Caco-2 (cell line): ENCODE data around the gene VAMP2. TPM values are rescaled to one million over a fixed set of nuclear protein-coding genes. Genes with fewer than 3 reads are reported as not detected.
A peak's percentile ranks its signal among the peaks of the same experiment; 100 is the strongest.
"Not testable (repeated sequence)": the region's sequence is repeated elsewhere in the genome, so short reads cannot be mapped to it uniquely, and the experiment has no call there.

Experiments
- BruUV-seq: library from RNA; stranded (reverse); fragments of 400-500 nt; replicated peaks from 2 replicates; lab custom pipeline; 2021; lab: Mats Ljungman, UMichigan
- CTCF ChIA-PET: fragments of 300-600 bp; sonication (Branson Sonifier 250); formaldehyde crosslinking; loops from one replicate; lab custom pipeline; 2022; ENCODE audit warnings: antibody characterized with exemption; lab: Charles Lee
- POLR2A ChIA-PET: fragments of 300-600 bp; sonication (Branson Sonifier 250); formaldehyde crosslinking; loops from one replicate; lab custom pipeline; 2022; ENCODE audit warnings: antibody characterized with exemption; lab: Charles Lee
- DNase-seq, 2 experiments: peaks; one replicate each; pipeline versions ENCODE4 v3.0.0 to v3.0.0-alpha.2; 2020 to 2022
- H3K27me3 ChIP-seq: replicated peaks from 2 replicates; pipeline ENCODE4 v1.6.0; 2011; ENCODE audit warnings: low read length; ENCODE audit not compliant: control insufficient read depth, insufficient read depth
- H3K36me3 ChIP-seq: 2 replicates; pipeline ENCODE4 v1.5.1; 2011; ENCODE audit warnings: low read length; ENCODE audit not compliant: control insufficient read depth, insufficient read depth
- H3K4me1 ChIP-seq: fragments of 250-450 bp; sonication (Bioruptor Pico); 2 replicates; pipeline ENCODE4 v1.5.1; 2020; ENCODE audit warnings: mild to moderate bottlenecking
- H3K4me3 ChIP-seq: 2 replicates; pipeline ENCODE4 v1.5.1; 2011; ENCODE audit warnings: low read depth, mild to moderate bottlenecking, control low read depth, low read length
- H3K9me3 ChIP-seq: fragments of 250-450 bp; sonication (Bioruptor Pico); 2 replicates; pipeline ENCODE4 v1.5.1; 2020; ENCODE audit warnings: mild to moderate bottlenecking, moderate library complexity
- H3K27ac Mint-ChIP-seq: one replicate; pipeline ENCODE4 v1.8.0; 2022; ENCODE audit warnings: mixed read lengths; ENCODE audit not compliant: unreplicated experiment
- H3K27me3 Mint-ChIP-seq: one replicate; pipeline ENCODE4 v1.8.0; 2022; ENCODE audit warnings: mixed read lengths; ENCODE audit not compliant: insufficient read depth, unreplicated experiment
- H3K36me3 Mint-ChIP-seq: one replicate; pipeline ENCODE4 v1.8.0; 2022; ENCODE audit warnings: mild to moderate bottlenecking, mixed read lengths; ENCODE audit not compliant: insufficient read depth, unreplicated experiment
- H3K4me1 Mint-ChIP-seq: one replicate; pipeline ENCODE4 v1.8.0; 2022; ENCODE audit warnings: low read depth, mixed read lengths; ENCODE audit not compliant: unreplicated experiment
- H3K4me3 Mint-ChIP-seq: one replicate; pipeline ENCODE4 v1.8.0; 2022; ENCODE audit warnings: mild to moderate bottlenecking, moderate library complexity, mixed read lengths; ENCODE audit not compliant: unreplicated experiment
- H3K9me3 Mint-ChIP-seq: one replicate; pipeline ENCODE4 v1.8.0; 2022; ENCODE audit warnings: mixed read lengths; ENCODE audit not compliant: unreplicated experiment
- intact Hi-C: fragments of 100-400 bp; cut with micrococcal nuclease; formaldehyde crosslinking; loops from one replicate; pipeline ENCODE4 v1.10.0; 2022; ENCODE audit not compliant: unreplicated experiment
- total RNA-seq: library from RNA; stranded (reverse); gene quantifications from 2 replicates; pipeline ENCODE4 v1.2.3, GENCODE V29; 2022
- TF ChIP-seq, protein P1 (sequence below), 2 experiments: fragments of 200-600 bp in 1 of 2; IDR thresholded peaks; 1 replicate in 1 of 2; 2 replicates in 1 of 2; pipeline versions ENCODE4 v1.5.1 to v1.8.0; 2011 to 2022; ENCODE audit warnings: antibody characterized with exemption in 1 of 2, control low read depth in 1 of 2, inconsistent platforms in 1 of 2, low read depth in 1 of 2, low read length in 1 of 2, mild to moderate bottlenecking in 1 of 2, moderate library complexity in 1 of 2; ENCODE audit not compliant: insufficient read depth in 1 of 2, severe bottlenecking in 1 of 2, unreplicated experiment in 1 of 2

Gene VAMP2
- total RNA-seq, 1 experiment from 2014 or later, result 10.5 TPM

DNA sequence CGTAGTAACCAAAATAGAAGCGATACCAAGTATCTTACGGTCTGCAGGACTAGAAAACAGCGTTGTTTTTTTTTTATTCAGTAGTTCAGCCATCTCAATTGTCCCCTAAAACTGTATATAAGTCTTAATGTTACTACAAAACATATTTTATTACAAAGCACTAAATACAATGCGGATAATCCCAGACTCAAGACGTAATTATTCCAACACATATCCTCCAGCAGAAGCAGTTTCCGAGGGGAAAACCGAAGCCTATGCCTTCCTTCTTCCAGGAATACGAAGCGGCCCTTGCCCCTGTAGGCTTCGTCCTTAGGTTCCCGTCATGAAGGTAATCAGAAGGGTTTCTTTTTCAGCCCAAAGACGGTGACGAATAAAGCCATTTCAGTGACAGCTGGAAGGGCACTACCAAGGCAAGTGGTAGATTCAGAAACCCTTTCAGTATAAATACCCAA lies 11.1 kb upstream of the VAMP2 start:
- Histone ChIP-seq H3K4me3 (peak overlapping the region; percentile 34), H3K4me1 (no peaks in the 10 kb centered on the region), H3K27me3 (no peaks in the 10 kb centered on the region), H3K9me3 (no peaks in the 10 kb centered on the region), H3K36me3 (no peaks in the 10 kb centered on the region)
- Mint-ChIP-seq H3K27me3 (no peaks in the 10 kb centered on the region), H3K27ac (peak overlapping the region; percentile 100), H3K4me3 (peak overlapping the region; percentile 89), H3K4me1 (peaks cover 7% of the 10 kb centered on the region), H3K9me3 (no peaks in the 10 kb centered on the region), H3K36me3 (peaks cover 11% of the 10 kb centered on the region)
- POLR2A ChIA-PET, result interaction anchor here (0.8 to 1.3 kb wide), 12 partner anchors 10 to 262 kb away, joined by 3 to 23 read pairs (median 7); partner anchors contain the start of genes AURKB, BORCS6, CTC1 and NDEL1
- DNase-seq, result no peak
- no TSS peak for BruUV-seq
- CTCF ChIA-PET, result interaction anchor here (0.6 kb wide), 1 partner anchor 48 kb away, joined by 3 read pairs; no protein-coding TSS in a partner anchor
- TF ChIP-seq, protein P1, sequence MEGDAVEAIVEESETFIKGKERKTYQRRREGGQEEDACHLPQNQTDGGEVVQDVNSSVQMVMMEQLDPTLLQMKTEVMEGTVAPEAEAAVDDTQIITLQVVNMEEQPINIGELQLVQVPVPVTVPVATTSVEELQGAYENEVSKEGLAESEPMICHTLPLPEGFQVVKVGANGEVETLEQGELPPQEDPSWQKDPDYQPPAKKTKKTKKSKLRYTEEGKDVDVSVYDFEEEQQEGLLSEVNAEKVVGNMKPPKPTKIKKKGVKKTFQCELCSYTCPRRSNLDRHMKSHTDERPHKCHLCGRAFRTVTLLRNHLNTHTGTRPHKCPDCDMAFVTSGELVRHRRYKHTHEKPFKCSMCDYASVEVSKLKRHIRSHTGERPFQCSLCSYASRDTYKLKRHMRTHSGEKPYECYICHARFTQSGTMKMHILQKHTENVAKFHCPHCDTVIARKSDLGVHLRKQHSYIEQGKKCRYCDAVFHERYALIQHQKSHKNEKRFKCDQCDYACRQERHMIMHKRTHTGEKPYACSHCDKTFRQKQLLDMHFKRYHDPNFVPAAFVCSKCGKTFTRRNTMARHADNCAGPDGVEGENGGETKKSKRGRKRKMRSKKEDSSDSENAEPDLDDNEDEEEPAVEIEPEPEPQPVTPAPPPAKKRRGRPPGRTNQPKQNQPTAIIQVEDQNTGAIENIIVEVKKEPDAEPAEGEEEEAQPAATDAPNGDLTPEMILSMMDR (IDR thresholded peaks at IDR 0.05; ENCODE audit: insufficient read depth in 1 of 2, low read depth in 1 of 2, low read length in 1 of 2, severe bottlenecking in 1 of 2, unreplicated experiment in 1 of 2), result no peak
- intact Hi-C loops, result no loop called here

DNA sequence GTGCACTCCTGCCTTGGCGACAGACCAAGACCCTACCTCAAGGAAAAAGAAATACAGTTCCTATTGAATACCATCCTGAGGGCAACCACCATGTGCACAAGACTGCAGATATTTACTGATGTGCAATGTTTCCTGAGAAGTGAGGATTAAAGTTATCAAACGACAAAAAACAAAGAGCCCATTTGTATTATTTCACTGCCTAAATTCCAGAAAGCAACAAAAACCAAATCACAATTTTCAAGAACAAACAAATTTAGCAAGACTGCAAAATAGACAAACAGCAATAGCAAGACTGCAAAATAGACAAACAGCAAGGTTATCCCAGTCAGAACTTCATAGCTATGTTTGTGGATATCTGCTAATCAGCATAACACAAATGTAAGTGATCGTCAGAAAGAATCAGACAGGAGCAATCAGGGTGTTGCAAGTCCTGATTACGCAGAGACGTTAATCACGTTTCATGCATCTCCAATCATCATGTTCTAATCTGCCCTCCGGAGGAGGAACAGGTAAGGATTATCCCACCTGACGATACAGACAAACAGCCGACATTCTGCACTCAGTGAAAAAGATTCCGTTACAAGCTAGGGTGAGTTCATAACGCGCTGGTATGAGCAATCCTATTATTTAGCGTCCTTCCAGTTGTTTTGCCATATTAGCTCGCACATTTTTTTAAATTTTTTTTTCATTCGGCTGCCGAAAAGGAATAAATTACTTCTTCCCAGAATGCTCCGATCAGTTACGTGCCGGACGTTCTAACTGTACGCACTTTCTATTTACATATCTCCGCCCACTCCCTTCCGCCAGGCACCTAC lies 10.5 kb upstream of the VAMP2 start:
- TF ChIP-seq, protein P1 (IDR thresholded peaks at IDR 0.05; ENCODE audit: insufficient read depth in 1 of 2, low read depth in 1 of 2, low read length in 1 of 2, severe bottlenecking in 1 of 2, unreplicated experiment in 1 of 2), result no peak

DNA sequence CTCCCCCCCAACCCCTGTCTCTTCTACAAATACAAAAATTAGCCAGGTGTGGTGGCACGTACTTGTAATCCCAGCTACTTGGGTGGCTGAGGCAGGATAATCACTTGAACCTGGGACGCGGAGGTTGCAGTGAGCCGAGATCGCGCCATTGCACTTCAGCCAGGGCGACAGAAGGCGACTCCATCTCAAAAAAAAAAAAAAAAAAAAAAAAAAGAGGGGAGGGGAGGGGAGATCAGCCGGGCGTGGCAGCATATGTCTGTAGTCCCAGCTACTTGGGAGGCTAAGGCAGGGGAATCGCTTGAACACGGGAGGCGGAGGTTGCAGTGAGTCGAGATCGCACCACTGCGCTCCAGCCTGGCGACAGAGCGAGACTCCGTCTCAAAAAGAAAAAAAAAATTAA lies 7.4 kb upstream of the VAMP2 start:
- POLR2A ChIA-PET, intact Hi-C loops, H3K27me3 ChIP-seq, H3K4me1 ChIP-seq, CTCF ChIA-PET, H3K4me3 ChIP-seq, H3K4me3 Mint-ChIP-seq, H3K4me1 Mint-ChIP-seq, H3K27ac Mint-ChIP-seq, BruUV-seq, DNase-seq, H3K9me3 ChIP-seq, H3K27me3 Mint-ChIP-seq, H3K9me3 Mint-ChIP-seq, H3K36me3 ChIP-seq: not testable (repeated sequence)
- peaks cover 11% of the 10 kb centered on the region for H3K36me3 Mint-ChIP-seq

More for the DNA sequence above, 10.5 kb upstream of the VAMP2 start:
- H3K9me3 ChIP-seq, result no peaks in the 10 kb centered on the region
- intact Hi-C loops, result no loop called here
- Mint-ChIP-seq H3K4me1 (peaks cover 7% of the 10 kb centered on the region), H3K4me3 (peak overlapping the region; percentile 89), H3K36me3 (peaks cover 11% of the 10 kb centered on the region), H3K27me3 (no peaks in the 10 kb centered on the region), H3K9me3 (no peaks in the 10 kb centered on the region), H3K27ac (peak overlapping the region; percentile 100)
- H3K4me1 ChIP-seq, result no peaks in the 10 kb centered on the region
- CTCF ChIA-PET, result interaction anchor here (0.6 to 1.0 kb wide), 2 partner anchors 17 to 49 kb away, joined by 3 read pairs; no protein-coding TSS in a partner anchor
- peak overlapping the region; percentile 34 for H3K4me3 ChIP-seq
- no peaks in the 10 kb centered on the region for H3K27me3 ChIP-seq
- POLR2A ChIA-PET, result interaction anchor here (0.6 to 1.3 kb wide), 21 partner anchors 9 to 558 kb away, joined by 3 to 23 read pairs (median 5); partner anchors contain the start of genes AURKB, BORCS6, CTC1 and NDEL1
- no peaks in the 10 kb centered on the region for H3K36me3 ChIP-seq
- peak; percentile 83 to 84 for DNase-seq
- TSS peak; percentile 100 for BruUV-seq
